ENCODE data around the gene PLXNB2.

Gene PLXNB2

DNA sequence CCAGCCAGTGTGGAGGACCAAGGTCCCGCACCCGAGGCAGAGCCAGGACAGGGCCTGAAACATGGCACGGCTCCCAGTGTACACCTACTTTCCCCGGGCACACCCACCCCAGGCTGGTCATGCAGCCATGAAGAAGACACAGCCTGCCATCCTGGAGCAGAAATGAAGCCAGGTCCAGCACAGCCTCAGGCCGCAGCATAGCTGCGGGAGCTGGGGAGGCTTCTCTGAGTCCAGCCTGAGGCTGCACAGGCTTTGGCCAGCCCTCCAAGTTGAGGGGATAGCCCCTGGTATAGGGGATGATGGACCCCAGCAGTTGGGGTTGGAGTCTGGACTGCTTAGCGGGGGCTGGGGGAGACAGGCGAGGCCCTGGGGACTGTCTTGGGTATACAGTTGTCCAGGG lies 53.5 kb downstream of the PLXNB2 start:
- DNase-seq (ENCODE audit: extremely low spot score) = no peak
- ChIA-PET CTCF (no interaction called here), POLR2A (no interaction called here)
- TF ChIP-seq ARNT (IDR thresholded peaks at IDR 0.05) (no peak), SUZ12 (IDR thresholded peaks at IDR 0.05) (no peak), FOXM1 (IDR thresholded peaks at IDR 0.05; ENCODE audit: borderline replicate concordance) (no peak), BHLHE40 (IDR thresholded peaks at IDR 0.05; ENCODE audit: borderline replicate concordance) (no peak), FOXK2 (IDR thresholded peaks at IDR 0.05) (no peak), ELF4 (IDR thresholded peaks at IDR 0.05) (no peak), SP1 (IDR thresholded peaks at IDR 0.05) (no peak), LEF1 (IDR thresholded peaks at IDR 0.05; ENCODE audit: borderline replicate concordance) (no peak), NFRKB (IDR thresholded peaks at IDR 0.05) (no peak), ZNF384 (IDR thresholded peaks at IDR 0.05) (no peak), CTBP1 (IDR thresholded peaks at IDR 0.05; ENCODE audit: borderline replicate concordance) (no peak), L3MBTL2 (conservative IDR thresholded peaks at IDR 0.05) (no peak), FOXA1 (IDR thresholded peaks at IDR 0.05) (no peak), PKNOX1 (IDR thresholded peaks at IDR 0.05) (no peak), HDGF (IDR thresholded peaks at IDR 0.05; ENCODE audit: borderline replicate concordance) (no peak)

GRCh38 chr22:50253046-50253915 lies 54.2 kb downstream of the PLXNB2 start:
- CTCF ChIA-PET = interaction anchor here (0.6 to 2.0 kb wide), 8 partner anchors 8 to 367 kb away, joined by 3 to 7 read pairs (median 4); partner anchors contain the start of genes MAPK12 and PLXNB2
- DNase-seq (ENCODE audit: extremely low spot score) = no peak
- POLR2A ChIA-PET = interaction anchor here (0.6 to 1.0 kb wide), 3 partner anchors 8 to 46 kb away, joined by 3 to 5 read pairs (median 3); partner anchors contain the start of gene MAPK12
- TF ChIP-seq ELF4 (IDR thresholded peaks at IDR 0.05) = no peak
- TF ChIP-seq FOXK2 (IDR thresholded peaks at IDR 0.05) = no peak
- TF ChIP-seq ZNF384 (IDR thresholded peaks at IDR 0.05) = no peak
- no peak for TF ChIP-seq SP1 (IDR thresholded peaks at IDR 0.05)
- no peak for TF ChIP-seq NFRKB (IDR thresholded peaks at IDR 0.05)
- TF ChIP-seq CTBP1 (IDR thresholded peaks at IDR 0.05; ENCODE audit: borderline replicate concordance) = no peak
- TF ChIP-seq LEF1 (IDR thresholded peaks at IDR 0.05; ENCODE audit: borderline replicate concordance) = no peak
- TF ChIP-seq ARNT (IDR thresholded peaks at IDR 0.05) = no peak
- no peak for TF ChIP-seq SUZ12 (IDR thresholded peaks at IDR 0.05)

DNA sequence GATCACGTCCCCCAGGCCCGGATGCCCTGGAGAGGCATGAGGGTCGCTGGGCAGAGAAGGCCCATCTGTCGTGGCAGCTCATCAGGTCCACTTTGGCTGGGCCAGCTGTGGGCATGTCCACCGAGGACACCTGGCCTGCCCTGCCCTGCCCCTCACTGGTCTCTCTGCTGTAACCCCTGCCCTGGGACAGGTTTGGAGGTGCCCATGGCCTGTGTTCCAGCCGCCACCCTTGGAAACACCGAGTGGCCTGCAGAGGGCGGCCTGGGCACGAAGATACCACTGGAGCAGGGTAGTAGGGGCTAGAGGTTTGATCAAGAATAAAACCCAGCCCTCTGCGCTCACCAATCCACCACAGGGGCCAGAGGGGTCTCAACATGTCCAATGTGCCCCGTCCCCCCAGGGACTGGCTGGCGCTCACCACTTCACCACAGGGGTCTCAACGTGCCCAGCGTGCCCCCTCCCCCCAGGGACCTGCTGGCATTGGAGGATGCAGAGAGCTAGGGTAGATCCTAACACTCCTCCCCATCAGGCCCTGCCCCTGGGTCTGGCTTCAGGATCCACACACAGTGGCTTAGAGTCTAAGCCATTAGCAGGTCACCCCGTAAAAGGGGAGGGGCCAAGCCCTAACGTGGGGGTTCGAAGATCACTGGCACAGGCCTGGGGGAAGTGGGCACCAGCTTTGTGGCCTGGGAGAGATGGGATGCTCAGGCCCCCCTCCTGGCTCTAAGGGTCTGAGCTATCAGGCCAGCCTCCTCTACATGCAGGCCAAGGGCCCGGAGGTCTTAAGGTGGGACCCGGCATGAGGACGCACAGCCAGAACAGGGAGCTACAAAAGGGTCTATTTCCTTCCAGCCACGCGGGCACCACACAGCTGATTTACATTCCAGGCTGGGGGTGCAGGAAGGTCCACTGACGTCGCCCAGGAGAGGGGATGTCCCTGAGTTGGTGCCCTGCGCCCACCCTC lies 55.1 kb downstream of the PLXNB2 start:
- DNase-seq (ENCODE audit: extremely low spot score) = peak; percentile 54
- CTCF ChIA-PET = interaction anchor here (0.6 to 2.0 kb wide), 8 partner anchors 9 to 368 kb away, joined by 3 to 7 read pairs (median 4); partner anchors contain the start of genes MAPK12 and PLXNB2
- TF ChIP-seq NFRKB (IDR thresholded peaks at IDR 0.05) (no peak), FOXK2 (IDR thresholded peaks at IDR 0.05) (no peak), ARNT (IDR thresholded peaks at IDR 0.05) (no peak), FOXA1 (IDR thresholded peaks at IDR 0.05) (no peak), HDGF (IDR thresholded peaks at IDR 0.05; ENCODE audit: borderline replicate concordance) (no peak), L3MBTL2 (conservative IDR thresholded peaks at IDR 0.05) (no peak), BHLHE40 (IDR thresholded peaks at IDR 0.05; ENCODE audit: borderline replicate concordance) (no peak)
- POLR2A ChIA-PET = interaction anchor here (0.6 to 1.9 kb wide), 8 partner anchors 8 to 80 kb away, joined by 3 to 13 read pairs (median 4); partner anchors contain the start of gene MAPK12

DNA sequence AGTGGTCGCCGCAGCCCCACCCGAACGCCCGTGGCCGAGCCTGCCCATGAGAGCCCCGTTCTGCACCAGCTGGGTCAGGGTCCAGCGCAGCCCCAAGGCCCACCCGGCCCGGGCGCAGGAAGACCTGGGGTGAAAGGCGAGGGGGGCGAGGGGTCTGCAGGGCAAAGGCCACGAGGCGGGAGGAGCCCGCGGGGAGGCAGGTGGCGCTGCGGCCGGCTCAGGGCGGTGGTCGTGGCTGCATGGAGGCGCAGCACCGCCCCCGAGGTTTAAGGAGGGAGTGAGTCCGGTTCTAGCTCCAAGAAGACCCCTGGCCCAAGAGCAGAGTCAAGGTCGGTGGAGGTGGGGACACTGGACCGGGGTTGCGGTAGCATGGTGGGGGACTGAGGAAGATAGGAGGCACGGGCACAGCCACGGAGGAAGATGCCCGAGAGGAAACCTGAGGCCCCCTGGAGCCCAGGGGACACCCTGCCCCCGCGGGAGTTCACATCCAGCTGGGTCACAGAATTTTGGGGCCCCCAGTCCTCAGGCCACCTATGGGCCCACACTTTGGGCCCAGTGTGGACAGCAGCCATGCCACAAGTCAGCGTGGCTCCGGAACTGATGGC lies 55.9 kb downstream of the PLXNB2 start:
- TF ChIP-seq ELF4 (IDR thresholded peaks at IDR 0.05) (no peak), CTBP1 (IDR thresholded peaks at IDR 0.05; ENCODE audit: borderline replicate concordance) (no peak), L3MBTL2 (conservative IDR thresholded peaks at IDR 0.05) (no peak), FOXA1 (IDR thresholded peaks at IDR 0.05) (no peak), PKNOX1 (IDR thresholded peaks at IDR 0.05) (no peak), TARDBP (IDR thresholded peaks at IDR 0.05) (no peak), FOXK2 (IDR thresholded peaks at IDR 0.05) (no peak), FOXM1 (IDR thresholded peaks at IDR 0.05; ENCODE audit: borderline replicate concordance) (no peak), LEF1 (IDR thresholded peaks at IDR 0.05; ENCODE audit: borderline replicate concordance) (no peak), SUZ12 (IDR thresholded peaks at IDR 0.05) (no peak), ARNT (IDR thresholded peaks at IDR 0.05) (no peak), BHLHE40 (IDR thresholded peaks at IDR 0.05; ENCODE audit: borderline replicate concordance) (no peak), ZNF384 (IDR thresholded peaks at IDR 0.05) (no peak), NFRKB (IDR thresholded peaks at IDR 0.05) (no peak), SP1 (IDR thresholded peaks at IDR 0.05) (no peak)
- ChIA-PET POLR2A (interaction anchor here (0.6 to 1.9 kb wide), 8 partner anchors 9 to 274 kb away, joined by 3 to 13 read pairs (median 4); partner anchors contain the start of genes LMF2, MAPK12, NCAPH2 and SCO2), CTCF (interaction anchor here (0.6 to 2.0 kb wide), 4 partner anchors 13 to 75 kb away, joined by 3 to 6 read pairs (median 3); partner anchors contain the start of gene PLXNB2)
- no peak for DNase-seq (ENCODE audit: extremely low spot score)
